ENCODE results near the gene PIK3R2. TPM values are rescaled to one million over a fixed set of nuclear protein-coding genes. Genes with fewer than 3 reads are reported as not detected.

The PIK3R2 gene
- total and polyA plus RNA-seq, 2 of the 13 experiments (the other 11 are each of a cell fraction or from before 2014, with no cell fraction given) = 18.6 to 25.3 TPM

GRCh38 chr19:18173572-18174288 is 20.8 kb downstream of the PIK3R2 start, which contains the start of gene IFI30 (continued):
- peak; percentile 72 for TF ChIP-seq PATZ1 (CRISPR knock-in tag; IDR thresholded peaks at IDR 0.05)
- TF ChIP-seq ZNF768 (CRISPR knock-in tag; IDR thresholded peaks at IDR 0.05) = peak; percentile 34; the same call in 1 of the 2 replicates
- TF ChIP-seq ZFP82 (CRISPR knock-in tag; IDR thresholded peaks at IDR 0.05; ENCODE audit: borderline replicate concordance) = no peak
- peak; percentile 70 for TF ChIP-seq KDM2A (CRISPR knock-in tag; IDR thresholded peaks at IDR 0.05; ENCODE audit: borderline replicate concordance, low read depth)
- TF ChIP-seq, protein P1, sequence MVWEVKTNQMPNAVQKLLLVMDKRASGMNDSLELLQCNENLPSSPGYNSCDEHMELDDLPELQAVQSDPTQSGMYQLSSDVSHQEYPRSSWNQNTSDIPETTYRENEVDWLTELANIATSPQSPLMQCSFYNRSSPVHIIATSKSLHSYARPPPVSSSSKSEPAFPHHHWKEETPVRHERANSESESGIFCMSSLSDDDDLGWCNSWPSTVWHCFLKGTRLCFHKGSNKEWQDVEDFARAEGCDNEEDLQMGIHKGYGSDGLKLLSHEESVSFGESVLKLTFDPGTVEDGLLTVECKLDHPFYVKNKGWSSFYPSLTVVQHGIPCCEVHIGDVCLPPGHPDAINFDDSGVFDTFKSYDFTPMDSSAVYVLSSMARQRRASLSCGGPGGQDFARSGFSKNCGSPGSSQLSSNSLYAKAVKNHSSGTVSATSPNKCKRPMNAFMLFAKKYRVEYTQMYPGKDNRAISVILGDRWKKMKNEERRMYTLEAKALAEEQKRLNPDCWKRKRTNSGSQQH (CRISPR knock-in tag; IDR thresholded peaks at IDR 0.05; ENCODE audit: low read depth) = no peak
- TF ChIP-seq ZNF614 (CRISPR knock-in tag; IDR thresholded peaks at IDR 0.05; ENCODE audit: borderline replicate concordance) = peak; percentile 75; the same call in 1 of the 2 replicates
- TF ChIP-seq NBN (conservative IDR thresholded peaks at IDR 0.05) = no peak
- no peak for TF ChIP-seq FOXK1 (CRISPR knock-in tag; IDR thresholded peaks at IDR 0.05; ENCODE audit: borderline replicate concordance, low read depth)
- peak; percentile 57; the same call in 1 of the 2 replicates for TF ChIP-seq ZGPAT (CRISPR knock-in tag; IDR thresholded peaks at IDR 0.05)
- TF ChIP-seq ZNF558 (CRISPR knock-in tag; IDR thresholded peaks at IDR 0.05; ENCODE audit: borderline replicate concordance) = no peak
- TF ChIP-seq ESRRA (CRISPR knock-in tag; IDR thresholded peaks at IDR 0.05; ENCODE audit: low read depth) = no peak; the same call in 1 of the 2 replicates
- TF ChIP-seq ATF7 (IDR thresholded peaks at IDR 0.05) = no peak
- no peak for TF ChIP-seq ATF7 (CRISPR knock-in tag; IDR thresholded peaks at IDR 0.05)
- TF ChIP-seq ZKSCAN8 (CRISPR knock-in tag; IDR thresholded peaks at IDR 0.05; ENCODE audit: borderline replicate concordance) = peak; percentile 99
- no peak for TF ChIP-seq REPIN1 (CRISPR knock-in tag; IDR thresholded peaks at IDR 0.05; ENCODE audit: borderline replicate concordance, low read depth)
- TF ChIP-seq CEBPB (IDR thresholded peaks at IDR 0.05; ENCODE audit: borderline replicate concordance, low read depth, low read length) = peak; percentile 22; the same call in 1 of the 2 replicates
- TF ChIP-seq ZNF563 (CRISPR knock-in tag; IDR thresholded peaks at IDR 0.05) = no peak
- TF ChIP-seq SMYD3 (CRISPR knock-in tag; IDR thresholded peaks at IDR 0.05) = no peak
- TF ChIP-seq EP300 (IDR thresholded peaks at IDR 0.05; ENCODE audit: low read depth in 2 of 2, low read length in 2 of 2) = no peak; a peak in 1 of 4 replicates
- 0 out of 2 replicates have a peak, but pooled peaks have one; percentile 45 for TF ChIP-seq EP300 (CRISPR knock-in tag; IDR thresholded peaks at IDR 0.05; ENCODE audit: borderline replicate concordance)
- TF ChIP-seq BCL6 (CRISPR knock-in tag; IDR thresholded peaks at IDR 0.05) = no peak; the same call in 1 of the 2 replicates
- peak; percentile 76; the same call in 1 of the 2 replicates for TF ChIP-seq ZNF292 (CRISPR knock-in tag; IDR thresholded peaks at IDR 0.05; ENCODE audit: borderline replicate concordance, low read depth)
- no peak; the same call in 1 of the 2 replicates for TF ChIP-seq ZNF367 (CRISPR knock-in tag; IDR thresholded peaks at IDR 0.05; ENCODE audit: borderline replicate concordance)
- no peak for TF ChIP-seq ZSCAN5A (CRISPR knock-in tag; IDR thresholded peaks at IDR 0.05; ENCODE audit: borderline replicate concordance)
